SK-N-SH (cell line): ENCODE measurements around the gene EVX1. TPM values are rescaled to one million over a fixed set of nuclear protein-coding genes. Genes with fewer than 3 reads are reported as not detected.

ENCODE experiments used
- CTCF ChIA-PET: fragments of 300-600, 350-600 bp; formaldehyde crosslinking; extraction: SDS; loops from one replicate; lab custom pipeline; 2021; lab: Yijun Ruan, JAX
- POLR2A ChIA-PET: fragments of 350-600 bp; sonication (Branson Sonifier 250); formaldehyde crosslinking; extraction: SDS; loops from one replicate; lab custom pipeline; 2020; ENCODE audit warnings: antibody characterized with exemption, inconsistent platforms; lab: Yijun Ruan, JAX
- DNase-seq: peaks from one replicate; pipeline ENCODE4 v3.0.0; 2012
- H2AFZ ChIP-seq: fragments of 200-600 bp; sonication (generic); 2 replicates; pipeline ENCODE4 v1.8.1; 2016; ENCODE audit warnings: antibody characterized with exemption, mild to moderate bottlenecking, low read depth
- H3F3A ChIP-seq: fragments of 200-600 bp; sonication (generic); replicated peaks from 2 replicates; pipeline ENCODE3; 2016; ENCODE audit warnings: antibody characterized with exemption, mild to moderate bottlenecking; ENCODE audit not compliant: insufficient read depth
- H3K27ac ChIP-seq, 2 experiments: fragments of 200-500 bp in 1 of 2; fragments of 200-600 bp in 1 of 2; sonication (Bioruptor generic) in 1 of 2; sonication (generic), shearing (Covaris generic) in 1 of 2; 2 replicates each; pipeline versions ENCODE4 v1.5.1 to v1.6.1; 2014 to 2016; ENCODE audit warnings: low read depth in 2 of 2, inconsistent platforms in 1 of 2, low read length in 1 of 2, mild to moderate bottlenecking in 1 of 2, mixed read lengths in 1 of 2
- H3K27me3 ChIP-seq: fragments of 200-600 bp; sonication (generic), shearing (Covaris generic); 2 replicates; pipeline ENCODE4 v1.6.1; 2016; ENCODE audit warnings: mixed run types; ENCODE audit not compliant: insufficient read depth
- H3K36me3 ChIP-seq, 2 experiments: fragments of 200-500 bp in 1 of 2; fragments of 200-600 bp in 1 of 2; sonication (Bioruptor generic) in 1 of 2; sonication (generic) in 1 of 2; replicated peaks in 1 of 2; 2 replicates each; pipeline versions ENCODE3 to v1.5.1; 2014 to 2016; ENCODE audit warnings: low read length in 1 of 2, mild to moderate bottlenecking in 1 of 2; ENCODE audit not compliant: insufficient read depth in 2 of 2, control insufficient read depth in 1 of 2
- H3K4me1 ChIP-seq, 2 experiments: fragments of 200-500 bp in 1 of 2; fragments of 200-600 bp in 1 of 2; sonication (Bioruptor generic) in 1 of 2; sonication (generic), shearing (Covaris generic) in 1 of 2; 2 replicates each; pipeline versions ENCODE4 v1.5.1 to v1.6.1; 2014 to 2016; ENCODE audit warnings: low read depth in 1 of 2, low read length in 1 of 2, mixed run types in 1 of 2; ENCODE audit not compliant: insufficient read depth in 2 of 2, control insufficient read depth in 1 of 2
- H3K4me2 ChIP-seq: fragments of 200-600 bp; sonication (generic), shearing (Covaris generic); 2 replicates; pipeline ENCODE4 v1.6.1; 2017; ENCODE audit warnings: mixed run types
- H3K4me3 ChIP-seq, 2 experiments: fragments of 200-500 bp in 1 of 2; fragments of 200-600 bp in 1 of 2; sonication (Bioruptor generic) in 1 of 2; sonication (generic), shearing (Covaris generic) in 1 of 2; 2 replicates each; pipeline versions ENCODE4 v1.5.1 to v1.8.1; 2014 to 2016; ENCODE audit warnings: low read depth in 2 of 2, inconsistent platforms in 1 of 2, low read length in 1 of 2, mild to moderate bottlenecking in 1 of 2, mixed read lengths in 1 of 2, moderate library complexity in 1 of 2
- H3K79me2 ChIP-seq: fragments of 200-600 bp; sonication (generic); 2 replicates; pipeline ENCODE4 v1.8.1; 2017; ENCODE audit warnings: mild to moderate bottlenecking; ENCODE audit not compliant: insufficient read depth
- H3K9ac ChIP-seq: fragments of 200-600 bp; sonication (generic); 2 replicates; pipeline ENCODE4 v1.6.1; 2017; ENCODE audit warnings: mixed run types
- H3K9me2 ChIP-seq: fragments of 200-600 bp; sonication (generic); 2 replicates; pipeline ENCODE4 v1.6.1; 2017; ENCODE audit warnings: mixed run types
- H3K9me3 ChIP-seq: fragments of 200-600 bp; sonication (generic); 2 replicates; pipeline ENCODE4 v1.6.1; 2017; ENCODE audit warnings: mixed run types, mild to moderate bottlenecking, moderate library complexity
- H4K20me1 ChIP-seq: fragments of 200-600 bp; sonication (generic); 2 replicates; pipeline ENCODE4 v1.6.1; 2017; ENCODE audit warnings: mild to moderate bottlenecking, mixed run types; ENCODE audit not compliant: insufficient read depth
- EP300 ChIP-seq, 2 experiments: IDR thresholded peaks; 2 replicates each; pipeline versions ENCODE4 v1.4.0 to v1.6.1; 2012; ENCODE audit warnings: borderline replicate concordance in 1 of 2, low read depth in 1 of 2, low read length in 1 of 2
- GABPA ChIP-seq: IDR thresholded peaks from 2 replicates; pipeline ENCODE4 v1.4.0; 2012; ENCODE audit warnings: low read depth, mild to moderate bottlenecking
- GATA2 ChIP-seq: sonication (generic); formaldehyde crosslinking; IDR thresholded peaks from 2 replicates; pipeline ENCODE4 v1.5.0; 2020; ENCODE audit warnings: mild to moderate bottlenecking, missing genetic modification reagents
- JUND ChIP-seq: IDR thresholded peaks from 2 replicates; pipeline ENCODE4 v1.4.0; 2012
- NFIC ChIP-seq: IDR thresholded peaks from 2 replicates; pipeline ENCODE4 v1.4.0; 2012; ENCODE audit warnings: borderline replicate concordance
- NRF1 ChIP-seq: IDR thresholded peaks from 2 replicates; pipeline ENCODE4 v1.6.1; 2012; ENCODE audit warnings: low read depth, mild to moderate bottlenecking, low read length
- RAD21 ChIP-seq: IDR thresholded peaks from 2 replicates; pipeline ENCODE4 v1.6.1; 2012; ENCODE audit warnings: mild to moderate bottlenecking, low read length
- RFX5 ChIP-seq: IDR thresholded peaks from 2 replicates; pipeline ENCODE4 v1.6.1; 2012; ENCODE audit warnings: mild to moderate bottlenecking, improper control_type of control experiment, low read length
- SIN3A ChIP-seq: IDR thresholded peaks from 2 replicates; pipeline ENCODE4 v1.6.1; 2012; ENCODE audit warnings: low read depth, mild to moderate bottlenecking, low read length, moderate library complexity, borderline replicate concordance
- SMC3 ChIP-seq: IDR thresholded peaks from 2 replicates; pipeline ENCODE4 v1.6.1; 2012; ENCODE audit warnings: low read depth, low read length, improper control_type of control experiment
- WGBS: methylation state at CpG from one replicate; pipeline ENCODE4 v1.1.6; 2017; ENCODE audit warnings: low lambda C conversion rate; 5-methylcytosine and 5-hydroxymethylcytosine counted together
- polyA plus RNA-seq, 3 experiments: library from polyadenylated mRNA; depleted of rRNA; stranded (reverse); fragments of >200 nt; gene quantifications; 2 replicates each; pipeline ENCODE4 v1.2.3, GENCODE V29; 2012
- TF ChIP-seq, protein P1 (sequence below): IDR thresholded peaks from 2 replicates; pipeline ENCODE4 v1.6.1; 2012; ENCODE audit warnings: mild to moderate bottlenecking, low read depth, low read length, moderate library complexity
- TF ChIP-seq, protein P2 (sequence below): IDR thresholded peaks from 2 replicates; pipeline ENCODE4; 2012
- TF ChIP-seq, protein P3 (sequence below): IDR thresholded peaks from 2 replicates; pipeline ENCODE4 v1.4.0; 2012; ENCODE audit warnings: low read depth, borderline replicate concordance
- TF ChIP-seq, protein P4 (sequence below): IDR thresholded peaks from 2 replicates; pipeline ENCODE4 v1.4.0; 2012; ENCODE audit warnings: low read depth
- TF ChIP-seq, protein P5 (sequence below): fragments of 150-350 bp; IDR thresholded peaks from 2 replicates; pipeline ENCODE4 v1.6.1; 2016; ENCODE audit warnings: mild to moderate bottlenecking, low read depth, low read length

Gene EVX1
- polyA plus RNA-seq, 1 of the 3 experiments (the other 2 are of a cell fraction), result not detected

DNA sequence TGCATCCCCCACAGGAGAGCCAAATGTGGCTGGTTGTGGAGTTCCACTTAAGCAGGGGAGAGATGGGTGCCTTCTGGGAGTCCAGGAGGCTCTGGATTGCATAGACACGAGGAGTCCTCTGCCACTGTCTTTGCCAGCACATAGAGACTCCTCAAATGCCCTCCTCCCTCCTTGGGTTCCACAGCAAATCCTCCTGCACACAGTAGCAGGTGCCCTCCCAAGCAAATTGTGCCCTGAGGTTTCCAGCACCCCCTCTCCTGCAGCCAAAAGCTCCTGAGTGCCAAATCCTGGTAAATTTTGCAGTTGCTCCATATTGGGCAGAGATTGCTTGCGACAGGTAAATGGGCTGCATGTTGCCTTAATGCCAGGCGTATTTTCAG, 5.8 kb downstream of the EVX1 start:
- peak; percentile 10 for DNase-seq
- Histone ChIP-seq H3F3A (peaks cover 3% of the 10 kb centered on the region), H3K4me2 (no peak overlapping the region)
- no peak for TF ChIP-seq GABPA
- TF ChIP-seq, all 33 proteins: peak for 0
- POLR2A ChIA-PET, result no interaction called here
- no peak overlapping the region for H3K27ac ChIP-seq
- H3K4me3 ChIP-seq, result no peak overlapping the region
- peaks cover 100% of the 10 kb centered on the region for H3K27me3 ChIP-seq
- CTCF ChIA-PET, result no interaction called here
- no peaks in the 10 kb centered on the region for H3K79me2 ChIP-seq
- no peak overlapping the region for H2AFZ ChIP-seq
- H3K9ac ChIP-seq, result no peak overlapping the region
- WGBS, result 12% methylated on average over 3 of the region's 3 CpGs
- H3K9me2 ChIP-seq, result no peaks in the 10 kb centered on the region
- no peaks in the 10 kb centered on the region for H3K9me3 ChIP-seq
- H3K4me1 ChIP-seq, result no peaks in the 10 kb centered on the region; a peak in 1 of 4 replicates
- H4K20me1 ChIP-seq, result no peaks in the 10 kb centered on the region; the same call in 1 of the 2 replicates
- H3K36me3 ChIP-seq, result no peaks in the 10 kb centered on the region

DNA sequence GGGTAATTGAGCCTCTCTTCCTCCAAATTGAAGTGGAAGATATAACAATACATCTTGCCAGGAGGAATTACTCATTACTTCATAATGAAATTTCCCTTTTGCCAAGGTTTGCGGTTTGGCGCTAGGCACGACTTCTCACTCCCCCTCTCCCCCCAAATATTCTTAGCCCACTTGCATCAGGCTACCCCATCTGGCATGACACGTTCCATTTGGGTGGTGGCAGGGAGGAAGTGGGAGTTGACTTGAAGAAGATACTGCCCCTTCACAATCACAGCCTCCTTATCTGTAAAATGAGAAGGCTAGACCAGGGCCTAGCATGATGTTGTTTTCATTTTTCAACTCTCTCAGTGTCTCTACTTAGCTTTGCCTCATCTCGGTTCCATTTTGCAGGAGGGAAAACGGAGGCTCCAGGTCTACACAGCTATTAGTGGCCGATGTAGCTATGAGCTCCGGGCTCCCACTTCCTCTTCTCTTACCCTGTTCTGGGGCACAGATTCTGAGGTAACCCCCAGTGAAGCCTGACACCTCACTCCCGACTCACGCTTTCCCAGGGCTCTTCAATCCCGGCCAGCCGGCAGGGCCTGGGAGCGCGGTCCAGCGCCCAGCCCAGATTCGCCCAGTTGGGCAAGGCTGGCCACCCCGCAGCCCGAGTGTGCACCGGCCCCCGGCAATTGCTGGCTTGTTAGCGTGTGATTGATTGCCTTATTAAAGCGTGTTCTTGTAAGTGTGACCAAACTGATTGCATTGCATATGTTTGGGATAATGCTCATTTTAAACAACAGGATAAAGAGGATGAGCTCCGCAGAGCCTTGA, 6.5 kb downstream of the EVX1 start:
- Histone ChIP-seq H3K9ac (no peak overlapping the region), H4K20me1 (no peaks in the 10 kb centered on the region; the same call in 1 of the 2 replicates), H3F3A (peaks cover 3% of the 10 kb centered on the region), H2AFZ (no peak overlapping the region), H3K4me3 (no peak overlapping the region), H3K9me2 (no peaks in the 10 kb centered on the region), H3K9me3 (no peaks in the 10 kb centered on the region), H3K27me3 (peaks cover 100% of the 10 kb centered on the region), H3K4me1 (no peaks in the 10 kb centered on the region; a peak in 1 of 4 replicates), H3K79me2 (no peaks in the 10 kb centered on the region), H3K4me2 (no peak overlapping the region), H3K36me3 (no peaks in the 10 kb centered on the region), H3K27ac (no peak overlapping the region)
- 22% methylated on average over 23 of the region's 23 CpGs for WGBS
- ChIA-PET POLR2A (no interaction called here), CTCF (no interaction called here)
- TF ChIP-seq, protein P1, sequence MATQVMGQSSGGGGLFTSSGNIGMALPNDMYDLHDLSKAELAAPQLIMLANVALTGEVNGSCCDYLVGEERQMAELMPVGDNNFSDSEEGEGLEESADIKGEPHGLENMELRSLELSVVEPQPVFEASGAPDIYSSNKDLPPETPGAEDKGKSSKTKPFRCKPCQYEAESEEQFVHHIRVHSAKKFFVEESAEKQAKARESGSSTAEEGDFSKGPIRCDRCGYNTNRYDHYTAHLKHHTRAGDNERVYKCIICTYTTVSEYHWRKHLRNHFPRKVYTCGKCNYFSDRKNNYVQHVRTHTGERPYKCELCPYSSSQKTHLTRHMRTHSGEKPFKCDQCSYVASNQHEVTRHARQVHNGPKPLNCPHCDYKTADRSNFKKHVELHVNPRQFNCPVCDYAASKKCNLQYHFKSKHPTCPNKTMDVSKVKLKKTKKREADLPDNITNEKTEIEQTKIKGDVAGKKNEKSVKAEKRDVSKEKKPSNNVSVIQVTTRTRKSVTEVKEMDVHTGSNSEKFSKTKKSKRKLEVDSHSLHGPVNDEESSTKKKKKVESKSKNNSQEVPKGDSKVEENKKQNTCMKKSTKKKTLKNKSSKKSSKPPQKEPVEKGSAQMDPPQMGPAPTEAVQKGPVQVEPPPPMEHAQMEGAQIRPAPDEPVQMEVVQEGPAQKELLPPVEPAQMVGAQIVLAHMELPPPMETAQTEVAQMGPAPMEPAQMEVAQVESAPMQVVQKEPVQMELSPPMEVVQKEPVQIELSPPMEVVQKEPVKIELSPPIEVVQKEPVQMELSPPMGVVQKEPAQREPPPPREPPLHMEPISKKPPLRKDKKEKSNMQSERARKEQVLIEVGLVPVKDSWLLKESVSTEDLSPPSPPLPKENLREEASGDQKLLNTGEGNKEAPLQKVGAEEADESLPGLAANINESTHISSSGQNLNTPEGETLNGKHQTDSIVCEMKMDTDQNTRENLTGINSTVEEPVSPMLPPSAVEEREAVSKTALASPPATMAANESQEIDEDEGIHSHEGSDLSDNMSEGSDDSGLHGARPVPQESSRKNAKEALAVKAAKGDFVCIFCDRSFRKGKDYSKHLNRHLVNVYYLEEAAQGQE, result no peak
- TF ChIP-seq, protein P2, sequence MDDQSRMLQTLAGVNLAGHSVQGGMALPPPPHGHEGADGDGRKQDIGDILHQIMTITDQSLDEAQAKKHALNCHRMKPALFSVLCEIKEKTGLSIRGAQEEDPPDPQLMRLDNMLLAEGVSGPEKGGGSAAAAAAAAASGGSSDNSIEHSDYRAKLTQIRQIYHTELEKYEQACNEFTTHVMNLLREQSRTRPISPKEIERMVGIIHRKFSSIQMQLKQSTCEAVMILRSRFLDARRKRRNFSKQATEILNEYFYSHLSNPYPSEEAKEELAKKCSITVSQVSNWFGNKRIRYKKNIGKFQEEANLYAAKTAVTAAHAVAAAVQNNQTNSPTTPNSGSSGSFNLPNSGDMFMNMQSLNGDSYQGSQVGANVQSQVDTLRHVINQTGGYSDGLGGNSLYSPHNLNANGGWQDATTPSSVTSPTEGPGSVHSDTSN, result 0 out of 2 replicates have a peak, but pooled peaks have one; percentile 5
- TF ChIP-seq JUND (no peak), NFIC (peak; percentile 61), EP300 (IDR thresholded peaks at IDR 0.05; ENCODE audit: borderline replicate concordance in 1 of 2, low read depth in 1 of 2, low read length in 1 of 2) (no peak), RFX5 (no peak), RAD21 (no peak), GABPA (no peak), GATA2 (CRISPR knock-in tag) (no peak), SIN3A (no peak), NRF1 (no peak), SMC3 (no peak)
- TF ChIP-seq, protein P3, sequence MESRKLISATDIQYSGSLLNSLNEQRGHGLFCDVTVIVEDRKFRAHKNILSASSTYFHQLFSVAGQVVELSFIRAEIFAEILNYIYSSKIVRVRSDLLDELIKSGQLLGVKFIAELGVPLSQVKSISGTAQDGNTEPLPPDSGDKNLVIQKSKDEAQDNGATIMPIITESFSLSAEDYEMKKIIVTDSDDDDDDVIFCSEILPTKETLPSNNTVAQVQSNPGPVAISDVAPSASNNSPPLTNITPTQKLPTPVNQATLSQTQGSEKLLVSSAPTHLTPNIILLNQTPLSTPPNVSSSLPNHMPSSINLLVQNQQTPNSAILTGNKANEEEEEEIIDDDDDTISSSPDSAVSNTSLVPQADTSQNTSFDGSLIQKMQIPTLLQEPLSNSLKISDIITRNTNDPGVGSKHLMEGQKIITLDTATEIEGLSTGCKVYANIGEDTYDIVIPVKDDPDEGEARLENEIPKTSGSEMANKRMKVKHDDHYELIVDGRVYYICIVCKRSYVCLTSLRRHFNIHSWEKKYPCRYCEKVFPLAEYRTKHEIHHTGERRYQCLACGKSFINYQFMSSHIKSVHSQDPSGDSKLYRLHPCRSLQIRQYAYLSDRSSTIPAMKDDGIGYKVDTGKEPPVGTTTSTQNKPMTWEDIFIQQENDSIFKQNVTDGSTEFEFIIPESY, result no peak
- TF ChIP-seq, protein P4, sequence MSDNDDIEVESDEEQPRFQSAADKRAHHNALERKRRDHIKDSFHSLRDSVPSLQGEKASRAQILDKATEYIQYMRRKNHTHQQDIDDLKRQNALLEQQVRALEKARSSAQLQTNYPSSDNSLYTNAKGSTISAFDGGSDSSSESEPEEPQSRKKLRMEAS, result no peak
- TF ChIP-seq, protein P5, sequence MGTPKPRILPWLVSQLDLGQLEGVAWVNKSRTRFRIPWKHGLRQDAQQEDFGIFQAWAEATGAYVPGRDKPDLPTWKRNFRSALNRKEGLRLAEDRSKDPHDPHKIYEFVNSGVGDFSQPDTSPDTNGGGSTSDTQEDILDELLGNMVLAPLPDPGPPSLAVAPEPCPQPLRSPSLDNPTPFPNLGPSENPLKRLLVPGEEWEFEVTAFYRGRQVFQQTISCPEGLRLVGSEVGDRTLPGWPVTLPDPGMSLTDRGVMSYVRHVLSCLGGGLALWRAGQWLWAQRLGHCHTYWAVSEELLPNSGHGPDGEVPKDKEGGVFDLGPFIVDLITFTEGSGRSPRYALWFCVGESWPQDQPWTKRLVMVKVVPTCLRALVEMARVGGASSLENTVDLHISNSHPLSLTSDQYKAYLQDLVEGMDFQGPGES, result no peak
- DNase-seq, result no peak
